ENCODE results near the gene PUDP. TPM values are rescaled to one million over a fixed set of nuclear protein-coding genes. Genes with fewer than 3 reads are reported as not detected.

PUDP gene
- polyA plus RNA-seq, 1 experiment = 32.0 TPM

GRCh38 chrX:7111518-7111917 lies 36.4 kb downstream of the PUDP start:
- ChIA-PET POLR2A (no interaction called here), CTCF (no interaction called here)
- H3K27me3 ChIP-seq (ENCODE audit: control insufficient read depth, insufficient read depth, low read length) = no peaks in the 10 kb centered on the region
- H3K27ac ChIP-seq (ENCODE audit: low read depth, low read length) = no peak overlapping the region
- no peaks in the 10 kb centered on the region; the same call in 1 of the 2 replicates for H3K9me3 ChIP-seq (ENCODE audit: control insufficient read depth, insufficient read depth, low read length)
- no peak for TF ChIP-seq CTCF (IDR thresholded peaks at IDR 0.05; ENCODE audit: low read depth, low read length)
- no peak overlapping the region for H3K4me3 ChIP-seq (ENCODE audit: low read depth, low read length)
- DNase-seq (ENCODE audit: low read depth, low spot score) = no peak

DNA sequence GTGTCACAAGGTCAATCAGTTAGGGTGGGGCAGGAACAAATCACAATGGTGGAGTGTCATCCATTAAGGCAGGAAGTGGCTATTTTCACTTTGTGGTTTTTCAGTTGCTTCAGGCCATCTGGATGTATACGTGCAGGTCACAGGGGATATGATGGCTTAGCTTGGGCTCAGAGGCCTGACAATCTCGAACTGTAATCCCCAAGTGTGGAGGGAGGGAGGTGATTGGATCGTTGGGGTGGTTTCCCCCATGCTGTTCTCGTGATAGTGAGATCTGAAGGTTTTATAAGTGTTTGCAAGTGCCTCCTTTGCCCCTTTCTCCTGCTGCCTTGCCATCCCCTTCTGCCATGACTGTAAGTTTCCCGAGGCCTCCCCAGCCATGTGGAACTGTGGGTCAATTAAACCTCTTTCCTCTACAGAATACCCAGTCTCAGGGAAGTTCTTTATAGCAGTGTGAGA lies 37.1 kb downstream of the PUDP start:
- H3K4me3 ChIP-seq (ENCODE audit: low read depth, low read length) = no peak overlapping the region
- H3K27me3 ChIP-seq (ENCODE audit: control insufficient read depth, insufficient read depth, low read length) = no peaks in the 10 kb centered on the region
- TF ChIP-seq CTCF (IDR thresholded peaks at IDR 0.05; ENCODE audit: low read depth, low read length) = no peak
- ChIA-PET CTCF (no interaction called here), POLR2A (no interaction called here)
- DNase-seq (ENCODE audit: low read depth, low spot score) = no peak
- no peak overlapping the region for H3K27ac ChIP-seq (ENCODE audit: low read depth, low read length)
- H3K9me3 ChIP-seq (ENCODE audit: control insufficient read depth, insufficient read depth, low read length) = no peaks in the 10 kb centered on the region; the same call in 1 of the 2 replicates

- no peak for TF ChIP-seq CTCF (IDR thresholded peaks at IDR 0.05; ENCODE audit: low read depth, low read length)
- ChIA-PET POLR2A (no interaction called here), CTCF (no interaction called here)
- H3K9me3 ChIP-seq (ENCODE audit: control insufficient read depth, insufficient read depth, low read length) = no peaks in the 10 kb centered on the region; the same call in 1 of the 2 replicates
- no peak for DNase-seq (ENCODE audit: low read depth, low spot score)
- H3K27me3 ChIP-seq (ENCODE audit: control insufficient read depth, insufficient read depth, low read length) = no peaks in the 10 kb centered on the region
- H3K4me3 ChIP-seq (ENCODE audit: low read depth, low read length) = no peak overlapping the region
- no peak overlapping the region for H3K27ac ChIP-seq (ENCODE audit: low read depth, low read length)
These were observed 37.8 kb downstream of the PUDP start for GRCh38 chrX:7109838-7110793.

DNA sequence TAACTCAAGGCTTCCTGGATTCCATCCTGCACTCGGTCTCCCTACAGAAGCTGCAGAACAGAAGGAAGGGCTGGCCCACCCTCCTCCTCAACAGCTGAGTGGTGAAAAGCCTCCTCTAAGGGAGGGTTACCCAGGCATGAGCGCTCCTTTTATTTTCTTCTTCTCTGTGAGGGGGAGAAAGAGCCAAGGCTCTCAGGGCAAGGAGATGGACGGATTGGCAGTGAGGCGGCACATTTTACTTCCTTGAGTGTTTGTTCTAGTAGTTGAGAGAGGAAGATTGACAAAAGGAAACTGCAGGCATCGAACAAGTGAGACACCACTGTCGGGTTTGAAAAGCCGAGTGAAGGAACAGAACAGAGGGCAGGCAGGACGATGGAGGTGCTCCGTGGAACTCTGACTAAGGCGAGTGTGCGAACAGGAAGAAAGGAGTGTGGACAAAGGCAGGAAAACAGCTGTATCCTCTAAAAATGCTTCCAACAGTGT lies 38.9 kb downstream of the PUDP start:
- ChIA-PET CTCF (no interaction called here), POLR2A (no interaction called here)
- H3K27ac ChIP-seq (ENCODE audit: low read depth, low read length) = no peak overlapping the region
- no peaks in the 10 kb centered on the region; the same call in 1 of the 2 replicates for H3K9me3 ChIP-seq (ENCODE audit: control insufficient read depth, insufficient read depth, low read length)
- no peak for TF ChIP-seq CTCF (IDR thresholded peaks at IDR 0.05; ENCODE audit: low read depth, low read length)
- no peak for DNase-seq (ENCODE audit: low read depth, low spot score)
- H3K27me3 ChIP-seq (ENCODE audit: control insufficient read depth, insufficient read depth, low read length) = no peaks in the 10 kb centered on the region
- H3K4me3 ChIP-seq (ENCODE audit: low read depth, low read length) = no peak overlapping the region

GRCh38 chrX:7108030-7108429 lies 39.9 kb downstream of the PUDP start:
- POLR2A ChIA-PET = no interaction called here
- H3K27ac ChIP-seq (ENCODE audit: low read depth, low read length) = no peak overlapping the region

More at GRCh38 chrX:7108030-7108429, 39.9 kb downstream of the PUDP start:
- Histone ChIP-seq H3K27me3 (ENCODE audit: control insufficient read depth, insufficient read depth, low read length) (no peaks in the 10 kb centered on the region), H3K9me3 (ENCODE audit: control insufficient read depth, insufficient read depth, low read length) (no peaks in the 10 kb centered on the region), H3K4me3 (ENCODE audit: low read depth, low read length) (no peak overlapping the region)
- no peak for DNase-seq (ENCODE audit: low read depth, low spot score)
- TF ChIP-seq CTCF (IDR thresholded peaks at IDR 0.05; ENCODE audit: low read depth, low read length) = no peak
- CTCF ChIA-PET = no interaction called here

Data from AG04450 (cell line).